A375 (cell line): Measurements from ENCODE around the gene FITM2. TPM values are rescaled to one million over a fixed set of nuclear protein-coding genes. Genes with fewer than 3 reads are reported as not detected.

Source experiments
- small RNA-seq: library from RNA; depleted of rRNA; stranded (forward); fragments of <200 nt; gene quantifications from one replicate; pipeline ENCODE3, GENCODE V24; 2014
- total RNA-seq: library from RNA; depleted of rRNA; stranded (reverse); fragments of >200 nt; shearing (Covaris generic); gene quantifications from 2 replicates; pipeline ENCODE4 v1.2.3, GENCODE V29; 2014; rRNA removed

The FITM2 gene, protein sequence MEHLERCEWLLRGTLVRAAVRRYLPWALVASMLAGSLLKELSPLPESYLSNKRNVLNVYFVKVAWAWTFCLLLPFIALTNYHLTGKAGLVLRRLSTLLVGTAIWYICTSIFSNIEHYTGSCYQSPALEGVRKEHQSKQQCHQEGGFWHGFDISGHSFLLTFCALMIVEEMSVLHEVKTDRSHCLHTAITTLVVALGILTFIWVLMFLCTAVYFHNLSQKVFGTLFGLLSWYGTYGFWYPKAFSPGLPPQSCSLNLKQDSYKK
- 7.8 and 9.3 TPM in 2 replicates for total RNA-seq

GRCh38 chr20:44310664-44311639, at the start of gene FITM2:
Gene FITM2, minus strand, starts transcription at chr20:44311202. Its CDS starts 54 bp downstream, at chr20:44311148.

DNA sequence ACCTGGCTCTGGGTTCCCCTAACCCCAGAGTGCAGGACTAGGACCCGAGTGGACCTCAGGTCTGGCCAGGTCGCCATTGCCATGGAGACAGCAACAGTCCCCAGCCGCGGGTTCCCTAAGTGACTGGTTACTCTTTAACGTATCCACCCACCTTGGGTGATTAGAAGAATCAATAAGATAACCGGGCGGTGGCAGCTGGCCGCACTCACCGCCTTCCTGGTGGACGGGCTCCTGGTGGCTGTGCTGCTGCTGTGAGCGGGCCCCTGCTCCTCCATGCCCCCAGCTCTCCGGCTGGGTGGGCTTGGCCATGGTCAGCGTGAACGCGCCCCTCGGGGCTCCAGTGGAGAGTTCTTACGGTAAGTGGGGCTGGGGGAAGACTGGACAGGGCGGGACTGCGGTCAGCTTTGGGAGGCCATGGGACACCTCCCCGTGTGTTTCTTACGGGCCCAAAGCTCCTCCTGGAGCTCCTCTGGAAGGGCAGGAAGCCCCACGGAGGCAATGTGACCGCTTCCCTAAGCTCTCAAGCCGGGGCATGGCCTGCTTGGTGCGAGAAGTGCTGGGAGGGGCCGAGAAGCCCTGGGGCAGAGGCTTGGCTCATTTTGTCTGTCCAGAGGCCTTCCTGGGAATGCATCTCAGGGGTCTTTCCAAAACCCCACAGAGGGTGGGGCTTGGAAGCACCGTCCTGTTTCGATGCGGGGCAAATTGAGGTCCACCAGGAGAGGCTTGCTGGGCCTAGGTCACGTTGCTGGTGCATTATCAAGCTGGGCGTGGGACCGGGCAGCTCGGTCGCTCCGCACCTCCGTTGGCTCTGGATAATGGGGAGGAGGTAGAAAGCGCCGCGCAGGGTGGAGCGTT, 44.7 kb upstream of the FITM2 start, which contains the start of gene HNF4A:
HNF4A (plus strand) TSS at position 202 of the 855 bp plus-strand sequence; CDS start at position 308, 106 bp downstream.

GRCh38 chr20:44336725-44337380, 25.9 kb upstream of the FITM2 start, which contains the start of gene R3HDML:
Gene R3HDML, plus strand, starts transcription at chr20:44337043. Its CDS starts 115 bp downstream, at chr20:44337158.

Small RNA genes lying within 50 kb of the gene (small RNA-seq; reads per million reads assigned to genes)
- not detected for gene RF00019

Other genes with a start within 250 kb of the FITM2 start
- gene JPH2, start 124.0 kb downstream of the FITM2 start, total RNA-seq: 0.08 and 0.60 TPM in 2 replicates
- 46.4 and 46.5 TPM in 2 replicates for gene OSER1, start 100.4 kb downstream of the FITM2 start, total RNA-seq
- gene GDAP1L1, start 63.9 kb downstream of the FITM2 start, total RNA-seq: 0.48 TPM in 1 of 2 replicates, not detected in the other
- gene R3HDML, start 25.8 kb upstream of the FITM2 start, total RNA-seq: not detected in 2 replicates
- not detected in 2 replicates for gene HNF4A, start 44.5 kb upstream of the FITM2 start, total RNA-seq
- gene TTPAL, start 164.7 kb upstream of the FITM2 start, total RNA-seq: 12.1 and 12.5 TPM in 2 replicates
- gene SERINC3, start 210.9 kb upstream of the FITM2 start, total RNA-seq: 77.9 and 91.0 TPM in 2 replicates